ENCODE results near the gene MOGAT3. TPM values are rescaled to one million over a fixed set of nuclear protein-coding genes. Genes with fewer than 3 reads are reported as not detected.
A peak's percentile ranks its signal among the peaks of the same experiment; 100 is the strongest.

The MOGAT3 gene
- polyA plus RNA-seq, 10 donors = 0.16 to 0.25 TPM; not detected in 8

GRCh38 chr7:101233907-101234547, 33.2 kb upstream of the MOGAT3 start:
- no peak for DNase-seq

DNA sequence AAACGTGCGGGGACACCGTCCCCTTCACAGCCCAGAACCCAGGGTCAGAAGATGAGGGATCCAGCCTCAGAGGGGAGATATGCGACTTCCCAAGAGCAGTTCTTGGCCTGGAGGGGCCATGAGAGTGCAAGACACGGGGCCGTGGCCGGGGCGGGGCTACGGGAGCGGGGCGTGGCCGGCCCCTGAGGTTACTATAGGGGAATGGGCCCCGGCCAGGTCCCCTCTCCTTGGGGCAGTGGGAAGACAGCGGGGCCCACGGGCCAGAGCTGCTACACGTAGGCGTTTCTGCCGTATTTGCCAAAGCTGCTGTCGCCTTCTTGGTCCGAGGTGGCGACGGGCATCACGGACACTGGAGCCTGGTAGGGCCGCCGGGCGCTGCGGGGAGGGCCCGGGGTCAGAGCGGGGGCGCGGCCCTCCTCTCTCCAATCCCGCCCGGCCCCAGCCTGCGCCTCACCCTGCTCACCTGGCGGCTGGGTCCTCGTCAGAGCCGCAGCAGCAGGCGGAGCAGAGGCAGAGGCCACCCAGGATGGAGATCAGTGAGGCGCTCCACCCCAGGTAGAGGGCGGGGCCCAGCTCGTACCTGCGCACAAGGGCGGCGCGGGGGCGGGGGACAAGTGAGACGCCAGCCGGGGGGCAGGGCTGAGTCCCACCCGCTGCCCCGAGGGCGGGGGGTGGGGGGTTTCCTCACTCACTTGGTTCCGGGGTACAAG, 31.5 kb upstream of the MOGAT3 start:
- no peak for DNase-seq

DNA sequence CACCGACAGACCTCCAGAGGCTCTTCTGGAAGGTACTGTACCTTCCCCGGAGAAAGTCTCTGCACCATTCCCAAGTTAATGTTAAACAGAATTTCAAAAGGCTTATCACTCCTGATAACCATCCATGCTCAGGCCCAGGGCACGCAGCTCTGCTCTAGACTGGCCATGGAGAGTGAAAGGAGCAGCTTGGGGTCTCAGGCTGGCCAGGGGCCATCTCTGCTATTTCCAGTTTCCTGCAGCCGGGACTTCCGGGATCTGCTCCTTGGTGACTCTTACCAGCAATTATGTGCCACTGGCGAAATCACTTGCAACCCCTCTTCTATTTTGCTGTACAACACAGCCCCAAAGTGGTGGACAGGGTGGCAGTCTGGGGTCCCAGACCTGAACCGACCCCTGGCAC, 30.8 kb upstream of the MOGAT3 start:
- no peak for DNase-seq

GRCh38 chr7:101226721-101227120, 25.9 kb upstream of the MOGAT3 start:
- DNase-seq = no peak

- no peak for DNase-seq
Observed at GRCh38 chr7:101225650-101226049, 24.8 kb upstream of the MOGAT3 start.

DNA sequence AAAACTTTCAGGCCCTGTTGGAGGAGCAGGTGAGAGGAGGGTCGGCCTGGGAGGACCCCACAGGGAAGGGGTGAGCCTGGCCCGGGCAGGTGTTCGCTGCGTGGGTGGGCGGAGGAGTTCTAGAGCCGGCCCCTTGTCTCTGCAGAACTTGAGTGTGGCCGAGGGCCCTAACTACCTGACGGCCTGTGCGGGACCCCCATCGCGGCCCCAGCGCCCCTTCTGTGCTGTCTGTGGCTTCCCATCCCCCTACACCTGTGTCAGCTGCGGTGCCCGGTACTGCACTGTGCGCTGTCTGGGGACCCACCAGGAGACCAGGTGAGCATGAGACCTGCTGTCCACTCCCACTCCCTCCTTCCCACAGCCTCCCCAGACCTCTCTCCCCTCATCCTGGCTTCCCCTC, 22.7 kb upstream of the MOGAT3 start:
- DNase-seq = no peak

- DNase-seq = no peak
Observed at GRCh38 chr7:101222275-101222830, 21.5 kb upstream of the MOGAT3 start.

DNA sequence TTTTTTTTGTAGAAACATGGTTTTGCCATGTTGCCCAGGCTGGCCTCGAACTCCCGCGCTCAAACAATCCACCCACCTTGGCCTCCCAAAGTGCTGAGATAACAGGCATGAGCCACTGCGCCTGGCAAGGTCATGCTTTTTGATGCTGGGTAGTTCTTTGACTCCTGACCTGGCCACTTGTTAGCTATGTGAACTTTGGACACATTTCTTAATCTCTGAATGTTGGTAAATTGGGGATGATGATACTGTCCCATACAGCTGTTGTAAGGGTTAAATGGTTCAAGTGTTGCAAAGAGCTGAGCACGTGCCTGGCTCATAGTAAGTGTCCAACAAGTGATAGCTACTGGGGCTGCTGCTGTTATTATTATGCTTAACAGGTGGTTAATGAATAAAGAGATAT, 19.5 kb upstream of the MOGAT3 start:
- no peak for DNase-seq

DNA sequence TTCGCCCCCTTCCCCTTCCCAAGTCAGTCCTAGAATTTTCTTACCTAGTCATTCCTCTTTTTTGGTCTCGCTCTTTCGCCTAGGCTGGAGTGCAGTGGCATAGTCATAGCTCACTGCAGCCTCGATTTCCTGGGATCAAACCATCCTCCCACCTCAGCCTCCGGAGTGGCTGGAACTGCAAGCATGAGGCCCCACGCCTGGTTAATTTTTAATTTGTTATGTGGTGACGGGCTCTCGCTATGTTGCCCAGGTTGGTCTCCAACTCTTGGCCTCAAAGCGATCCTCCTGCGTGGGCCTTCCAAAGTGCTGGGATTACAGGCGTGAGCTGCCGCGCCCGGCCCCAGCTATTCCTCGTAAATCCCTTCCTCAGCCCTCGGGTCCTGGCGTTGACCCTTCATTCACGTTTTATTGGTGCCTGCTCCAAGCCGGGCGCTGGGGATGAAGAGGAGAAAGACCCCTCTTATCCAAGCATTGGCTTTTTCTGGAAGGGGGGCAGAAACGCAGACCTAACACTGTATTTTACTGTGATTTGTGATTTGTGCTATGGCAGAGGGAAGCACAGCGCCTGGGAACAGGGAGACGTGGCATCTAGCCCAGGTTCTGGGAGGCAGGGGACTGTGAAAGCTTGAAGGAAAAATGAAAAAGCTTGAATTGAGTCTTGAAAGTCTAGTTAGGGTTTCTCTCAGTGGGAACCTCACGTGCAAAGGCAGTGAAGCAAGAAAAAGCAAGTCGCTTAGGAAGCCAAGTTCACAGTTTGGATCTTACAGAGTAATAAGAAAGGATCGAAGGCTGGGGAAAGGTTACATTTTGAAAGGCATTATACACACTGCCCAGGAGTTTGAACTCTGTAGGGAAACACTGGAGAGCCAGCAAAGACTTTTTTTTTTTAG, 17.6 kb upstream of the MOGAT3 start:
- DNase-seq = no peak

- DNase-seq = peak; percentile 98 to 99 (median 98)
Observed at GRCh38 chr7:101217388-101218235, 16.8 kb upstream of the MOGAT3 start, which contains the start of the genes PLOD3 and ZNHIT1. Gene PLOD3, minus strand, starts transcription at chr7:101217581. Its CDS starts 307 bp downstream, at chr7:101217274. Gene ZNHIT1, plus strand, starts transcription at chr7:101218165. Its CDS starts 31 bp downstream, at chr7:101218196.

DNA sequence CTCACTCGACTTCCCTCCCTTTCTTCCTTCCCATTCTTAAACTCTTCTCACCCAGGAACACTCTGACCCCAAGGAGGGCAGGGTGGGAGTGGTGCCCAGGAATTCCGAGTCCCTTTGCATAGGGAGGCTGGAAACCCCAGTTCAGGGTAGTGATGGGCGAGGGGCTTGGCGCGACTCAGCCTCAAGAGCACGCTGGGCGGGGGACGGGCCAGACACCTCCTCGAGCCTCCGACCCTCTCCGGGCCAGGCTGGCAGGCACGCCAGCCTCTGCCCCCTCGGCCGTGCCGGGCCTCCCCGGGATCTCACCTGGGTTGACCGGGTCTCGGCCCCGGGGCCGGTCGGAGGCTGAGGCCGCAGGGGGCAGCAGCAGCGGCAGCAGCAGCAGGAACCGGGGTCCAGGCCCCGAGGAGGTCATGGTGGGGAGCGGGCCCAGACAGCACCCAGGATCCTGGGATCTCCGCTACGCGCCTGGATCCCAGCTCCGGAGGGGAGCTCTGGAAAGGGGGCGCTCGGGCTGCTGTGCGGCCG, 16.1 kb upstream of the MOGAT3 start:
- DNase-seq = peak in 1 of 3 donors; percentile 59

DNA sequence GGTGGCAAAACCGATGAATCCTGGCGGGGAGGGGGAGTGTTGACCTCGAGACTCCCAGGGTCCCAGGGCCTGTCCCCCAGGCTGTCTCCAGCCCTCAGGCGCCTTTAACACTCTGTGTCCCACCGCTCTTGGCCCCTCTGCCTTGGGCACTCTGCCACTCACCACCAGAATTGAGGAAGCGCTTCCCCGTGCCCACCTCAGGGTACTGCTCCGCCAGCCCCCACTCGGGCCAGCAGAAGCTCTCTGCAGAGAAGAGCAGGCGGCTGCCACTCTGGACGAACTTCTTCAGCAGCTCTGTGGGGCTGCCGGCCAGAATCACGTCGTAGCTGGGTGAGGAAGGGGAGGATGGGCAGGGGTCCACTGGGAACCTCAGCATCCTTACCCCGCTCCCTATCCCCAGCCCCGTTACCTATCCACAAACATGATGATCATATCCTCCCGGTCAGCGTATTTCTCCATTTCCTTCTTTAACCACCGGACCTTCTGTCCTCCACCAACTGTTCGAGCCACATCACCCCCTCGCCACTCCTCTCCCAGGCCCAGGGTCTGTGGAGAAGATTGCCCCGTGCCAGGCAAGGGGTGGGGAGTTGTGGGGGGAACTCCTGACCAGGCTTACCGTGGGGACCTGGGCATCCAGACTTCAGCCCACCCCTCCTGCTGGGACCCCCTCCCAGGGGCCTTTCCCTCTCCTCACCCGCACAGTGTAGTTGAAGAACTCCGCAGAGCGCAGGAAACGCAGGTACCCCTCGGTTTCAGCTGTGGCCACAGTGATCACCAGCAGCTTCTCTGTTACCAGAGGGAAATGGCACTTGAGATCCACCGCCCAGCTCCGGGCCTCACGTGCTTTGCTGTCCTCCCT, 15.4 kb upstream of the MOGAT3 start:
- peak in 1 of 3 donors; percentile 21 for DNase-seq

DNA sequence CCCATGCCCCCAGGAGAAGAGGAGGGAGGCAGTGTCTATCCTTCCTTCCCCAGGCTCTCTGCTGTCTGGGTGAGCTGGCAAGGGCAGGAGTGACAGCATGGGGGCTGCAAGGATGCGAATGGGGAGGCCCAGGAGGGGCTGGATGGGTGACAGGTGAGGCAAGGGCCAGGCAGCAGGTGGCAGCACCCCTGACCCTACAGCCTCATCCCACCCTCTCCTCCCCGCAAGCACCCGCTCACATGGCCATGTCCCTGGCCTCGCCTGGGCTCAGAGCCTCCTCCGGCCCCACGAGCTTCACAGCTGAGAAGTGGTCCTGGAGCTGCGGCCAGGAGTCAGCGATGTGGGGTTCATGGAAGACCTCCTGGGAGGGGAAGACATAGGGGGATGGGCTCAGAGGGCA, 11.2 kb upstream of the MOGAT3 start:
- DNase-seq = no peak

GRCh38 chr7:101211501-101211900, 10.7 kb upstream of the MOGAT3 start:
- DNase-seq = no peak

DNA sequence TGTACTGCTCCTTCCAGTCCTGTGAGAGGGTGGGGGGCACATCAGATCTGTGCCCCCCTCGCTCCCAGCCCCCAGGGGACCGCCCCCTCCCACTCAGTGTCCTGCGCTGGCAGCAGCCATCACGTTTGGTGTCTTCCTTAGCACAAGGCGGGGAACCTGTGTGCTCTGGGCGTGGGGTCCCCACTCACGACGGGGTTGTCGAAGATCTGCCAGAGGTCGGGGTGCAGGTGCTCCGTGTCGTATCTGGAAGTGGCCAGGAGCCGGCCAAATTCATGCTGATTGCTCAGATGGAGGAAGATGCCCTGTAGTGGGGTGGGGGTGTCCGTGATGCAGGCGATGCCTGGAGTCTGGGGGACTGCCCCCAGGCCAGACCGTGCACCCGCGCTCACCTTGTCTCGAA, 9.3 kb upstream of the MOGAT3 start:
- no peak for DNase-seq

DNA sequence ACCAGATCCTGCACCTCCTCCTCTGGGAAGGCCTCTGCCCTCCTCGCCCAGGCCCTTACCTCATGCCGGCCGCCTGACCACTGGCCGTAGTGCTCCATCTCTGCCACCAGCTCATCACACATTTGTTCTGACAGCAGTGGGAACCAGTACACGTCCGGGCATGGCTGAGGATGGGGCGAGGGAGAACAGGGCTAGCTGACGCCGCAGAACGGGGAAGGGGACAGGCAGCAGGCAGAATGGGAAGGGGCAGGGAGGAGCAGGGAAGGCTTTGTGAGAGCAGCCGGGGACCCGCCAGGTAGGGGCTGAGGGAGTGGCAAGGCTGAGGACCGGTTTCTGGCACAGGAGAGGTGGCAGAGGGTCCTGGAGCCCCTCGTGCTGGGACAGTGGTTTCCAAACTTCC, 8.0 kb upstream of the MOGAT3 start:
- DNase-seq = no peak

GRCh38 chr7:101207459-101207858, 6.6 kb upstream of the MOGAT3 start:
- no peak for DNase-seq

GRCh38 chr7:101206665-101207042, 5.8 kb upstream of the MOGAT3 start:
- no peak for DNase-seq

GRCh38 chr7:101205901-101206664, 5.2 kb upstream of the MOGAT3 start:
- DNase-seq = no peak
